Ascending aorta (tissue), 2 donors: ENCODE data around the gene FN3K. TPM values are rescaled to one million over a fixed set of nuclear protein-coding genes. Genes with fewer than 3 reads are reported as not detected.
A peak's percentile ranks its signal among the peaks of the same experiment; 100 is the strongest.

ENCODE experiments used
- DNase-seq, 2 donors: peaks; one replicate each; pipeline ENCODE4 v3.0.0-alpha.2; 2019; ENCODE audit warnings: low spot score in 2 of 2
- H3K27ac ChIP-seq, 2 donors: fragments of 200-600 bp; sonication (generic); one replicate each; pipeline ENCODE4 v1.5.1; 2016 to 2017; ENCODE audit warnings: mild to moderate bottlenecking in 1 of 2
- H3K27me3 ChIP-seq: fragments of 200-600 bp; sonication (generic); one replicate; pipeline ENCODE4 v1.5.1; 2017
- H3K36me3 ChIP-seq, 2 donors: fragments of 200-600 bp; sonication (generic); one replicate each; pipeline ENCODE4 v1.5.1; 2016
- H3K4me1 ChIP-seq, 2 donors: fragments of 200-600 bp; sonication (generic); one replicate each; pipeline ENCODE4 v1.5.1; 2016 to 2017; ENCODE audit warnings: mild to moderate bottlenecking in 1 of 2
- H3K4me3 ChIP-seq, 2 donors: fragments of 200-600 bp; sonication (generic); one replicate each; pipeline ENCODE4 v1.5.1; 2016 to 2017; ENCODE audit warnings: mild to moderate bottlenecking in 1 of 2
- H3K9me3 ChIP-seq, 2 donors: fragments of 200-600 bp; sonication (generic); one replicate each; pipeline ENCODE4 v1.5.1; 2016
- intact Hi-C: fragments of 100-400 bp; cut with DNase I; formaldehyde crosslinking; loops from one replicate; pipeline ENCODE4 v1.15.1; 2023
- total RNA-seq: library from RNA; depleted of rRNA; stranded (reverse); fragments of >200 nt; gene quantifications from one replicate; pipeline ENCODE4 v1.1.0, GENCODE V29; 2016
- TF ChIP-seq, protein P1 (sequence below), 3 experiments: fragments of 200-600 bp in 2 of 3; fragments of 450-650 bp in 1 of 3; sonication (generic) in 2 of 3; IDR thresholded peaks; one replicate each; pipeline ENCODE4 v1.5.1; 2016 to 2019; ENCODE audit warnings: antibody characterized with exemption in 3 of 3, mild to moderate bottlenecking in 1 of 3, moderate library complexity in 1 of 3

Gene FN3K
- total RNA-seq, 1 donor from 2014 or later: 10.5 TPM

DNA sequence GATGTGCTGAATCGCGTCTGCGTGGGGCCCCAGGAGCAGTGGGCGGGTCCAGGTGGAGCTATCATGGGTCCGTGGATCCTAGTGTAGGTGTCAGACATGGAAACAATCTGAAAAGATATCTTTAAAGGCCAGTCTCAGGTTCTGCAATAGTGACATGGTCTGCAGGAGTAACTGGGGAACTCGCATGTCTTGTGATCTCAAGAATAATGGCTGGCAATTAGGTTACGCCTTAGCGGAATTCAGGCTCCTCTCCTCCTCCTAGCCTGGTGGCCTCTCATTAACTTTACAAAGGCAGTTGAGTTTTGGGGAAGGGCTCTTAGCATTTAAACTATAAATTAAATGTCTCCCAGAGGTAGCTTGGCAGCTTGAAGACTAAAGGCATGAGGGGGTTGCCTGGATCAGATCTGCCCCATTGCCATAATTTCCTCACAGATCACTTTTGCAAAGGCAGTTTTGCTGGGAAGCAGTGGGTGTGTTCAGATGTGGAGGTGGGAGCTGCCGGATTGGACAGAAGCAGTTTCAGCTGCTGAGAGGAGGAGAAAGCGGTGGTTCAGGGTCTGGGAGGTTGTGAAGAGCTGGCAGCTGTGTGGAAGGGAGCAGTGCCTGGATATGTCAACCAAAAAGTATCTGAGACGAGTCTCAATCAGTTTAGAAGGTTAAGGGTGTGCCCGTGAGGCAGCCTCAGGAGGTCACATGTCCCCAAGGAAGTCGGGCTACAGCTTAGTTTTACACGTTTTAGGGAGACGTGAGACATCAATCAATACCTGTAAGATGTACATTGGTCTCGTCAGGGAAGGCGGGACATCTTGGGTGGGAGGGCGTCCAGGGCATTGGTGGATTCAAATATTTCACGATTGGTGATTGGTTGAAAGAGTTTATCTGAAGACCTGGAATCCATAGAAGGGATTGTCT, 19.1 kb downstream of the FN3K start:
- DNase-seq: no peak
- H3K36me3 ChIP-seq: no peaks in the 10 kb centered on the region
- no peaks in the 10 kb centered on the region for H3K9me3 ChIP-seq
- H3K4me1 ChIP-seq: peaks cover 7 to 18% of the 10 kb centered on the region in 2 donors
- TF ChIP-seq, protein P1, sequence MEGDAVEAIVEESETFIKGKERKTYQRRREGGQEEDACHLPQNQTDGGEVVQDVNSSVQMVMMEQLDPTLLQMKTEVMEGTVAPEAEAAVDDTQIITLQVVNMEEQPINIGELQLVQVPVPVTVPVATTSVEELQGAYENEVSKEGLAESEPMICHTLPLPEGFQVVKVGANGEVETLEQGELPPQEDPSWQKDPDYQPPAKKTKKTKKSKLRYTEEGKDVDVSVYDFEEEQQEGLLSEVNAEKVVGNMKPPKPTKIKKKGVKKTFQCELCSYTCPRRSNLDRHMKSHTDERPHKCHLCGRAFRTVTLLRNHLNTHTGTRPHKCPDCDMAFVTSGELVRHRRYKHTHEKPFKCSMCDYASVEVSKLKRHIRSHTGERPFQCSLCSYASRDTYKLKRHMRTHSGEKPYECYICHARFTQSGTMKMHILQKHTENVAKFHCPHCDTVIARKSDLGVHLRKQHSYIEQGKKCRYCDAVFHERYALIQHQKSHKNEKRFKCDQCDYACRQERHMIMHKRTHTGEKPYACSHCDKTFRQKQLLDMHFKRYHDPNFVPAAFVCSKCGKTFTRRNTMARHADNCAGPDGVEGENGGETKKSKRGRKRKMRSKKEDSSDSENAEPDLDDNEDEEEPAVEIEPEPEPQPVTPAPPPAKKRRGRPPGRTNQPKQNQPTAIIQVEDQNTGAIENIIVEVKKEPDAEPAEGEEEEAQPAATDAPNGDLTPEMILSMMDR (IDR thresholded peaks at IDR 0.05): no peak
- H3K4me3 ChIP-seq: no peak overlapping the region
- no peaks in the 10 kb centered on the region for H3K27me3 ChIP-seq
- H3K27ac ChIP-seq: no peak overlapping the region
- intact Hi-C loops: no loop called here

DNA sequence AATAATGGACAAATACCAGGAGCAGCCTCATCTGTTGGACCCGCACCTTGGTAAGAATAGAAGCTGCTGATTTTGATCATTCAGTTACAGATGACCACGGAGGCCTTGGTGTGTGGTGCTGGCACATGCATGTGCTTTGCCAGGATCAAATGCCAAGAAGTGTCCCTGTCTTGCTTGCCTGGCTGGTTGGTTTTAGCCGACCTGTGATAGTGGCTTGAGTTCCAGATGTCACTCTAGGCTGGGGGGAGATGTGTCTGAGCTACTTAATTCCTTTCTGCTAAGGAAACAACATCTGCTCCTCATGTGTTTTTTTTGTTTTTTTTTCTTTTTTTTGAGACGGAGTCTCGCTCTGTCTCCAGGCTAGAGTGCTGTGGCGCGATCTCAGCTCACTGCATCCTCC, 20.8 kb downstream of the FN3K start:
- intact Hi-C loops: no loop called here
- Histone ChIP-seq H3K27ac (no peak overlapping the region), H3K9me3 (no peaks in the 10 kb centered on the region), H3K4me3 (no peak overlapping the region), H3K27me3 (no peaks in the 10 kb centered on the region), H3K4me1 (peaks cover 7 to 18% of the 10 kb centered on the region in 2 donors), H3K36me3 (no peaks in the 10 kb centered on the region)
- TF ChIP-seq, protein P1 (IDR thresholded peaks at IDR 0.05): no peak
- no peak for DNase-seq

DNA sequence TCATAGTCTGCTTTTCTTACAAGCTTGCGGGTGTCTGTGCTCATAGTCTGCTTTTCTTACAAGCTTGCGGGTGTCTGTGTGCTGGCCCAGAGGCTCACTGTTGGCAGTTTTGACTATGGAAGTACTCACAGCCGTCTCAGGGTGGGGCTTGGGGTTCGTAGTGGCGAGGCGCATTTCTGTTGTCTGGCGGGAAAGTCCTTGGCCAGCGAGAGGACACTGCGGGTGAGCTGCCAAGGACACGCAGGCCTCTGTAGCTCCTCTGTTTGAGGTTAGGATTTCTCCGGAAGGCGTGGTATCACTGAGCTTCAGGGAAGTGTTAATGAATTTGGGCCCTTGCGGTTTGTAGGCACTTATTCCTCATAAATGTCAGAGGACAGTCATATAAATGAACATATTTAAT, 30.0 kb downstream of the FN3K start:
- H3K4me1 ChIP-seq: no peaks in the 10 kb centered on the region
- TF ChIP-seq, protein P1 (IDR thresholded peaks at IDR 0.05): no peak
- no peak overlapping the region for H3K27ac ChIP-seq
- H3K36me3 ChIP-seq: peaks cover 28 to 53% of the 10 kb centered on the region in 2 donors
- no peaks in the 10 kb centered on the region for H3K9me3 ChIP-seq
- no peak for DNase-seq
- H3K27me3 ChIP-seq: no peaks in the 10 kb centered on the region
- intact Hi-C loops: no loop called here
- H3K4me3 ChIP-seq: no peak overlapping the region

DNA sequence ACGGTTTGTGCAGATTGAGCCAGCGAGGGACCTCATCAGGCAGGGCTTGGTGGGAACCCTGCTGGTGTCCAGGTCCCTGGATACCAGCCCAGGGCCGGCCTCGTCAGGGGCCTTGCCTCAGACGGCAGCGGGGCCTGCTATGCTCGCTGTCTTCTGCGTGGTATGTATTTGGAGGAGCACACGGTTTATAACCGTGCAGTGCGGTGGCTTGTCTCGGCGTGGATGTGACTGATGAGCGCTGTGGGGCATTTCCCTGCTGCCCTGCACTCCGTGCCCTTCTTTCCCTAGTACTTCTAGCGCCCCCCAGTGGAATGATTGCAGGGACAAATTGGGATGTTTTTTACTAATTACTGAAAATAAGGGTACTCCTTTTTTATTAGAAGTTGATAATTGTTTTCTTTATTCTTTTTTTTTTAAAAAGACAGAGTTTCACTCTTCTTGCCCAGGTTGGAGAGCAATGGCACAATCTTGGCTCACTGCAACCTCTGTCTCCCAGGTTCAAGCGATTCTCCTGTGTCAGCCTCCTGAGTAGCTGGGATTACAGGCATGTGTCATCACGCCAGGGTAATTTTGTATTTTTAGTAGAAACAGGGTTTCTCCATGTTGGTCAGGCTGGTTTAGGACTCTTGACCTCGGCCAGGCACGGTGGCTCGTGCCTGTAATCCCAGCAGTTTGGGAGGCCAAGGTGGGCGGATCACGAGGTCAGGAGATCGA, 31.8 kb downstream of the FN3K start:
- Histone ChIP-seq H3K36me3 (peaks cover 28 to 55% of the 10 kb centered on the region in 2 donors), H3K4me1 (no peaks in the 10 kb centered on the region), H3K27me3 (no peaks in the 10 kb centered on the region), H3K4me3 (no peak overlapping the region), H3K9me3 (no peaks in the 10 kb centered on the region), H3K27ac (no peak overlapping the region)
- intact Hi-C loops: no loop called here
- TF ChIP-seq, protein P1 (IDR thresholded peaks at IDR 0.05): peak in 2 of 3 experiments; percentile 40 to 41
- DNase-seq: no peak

DNA sequence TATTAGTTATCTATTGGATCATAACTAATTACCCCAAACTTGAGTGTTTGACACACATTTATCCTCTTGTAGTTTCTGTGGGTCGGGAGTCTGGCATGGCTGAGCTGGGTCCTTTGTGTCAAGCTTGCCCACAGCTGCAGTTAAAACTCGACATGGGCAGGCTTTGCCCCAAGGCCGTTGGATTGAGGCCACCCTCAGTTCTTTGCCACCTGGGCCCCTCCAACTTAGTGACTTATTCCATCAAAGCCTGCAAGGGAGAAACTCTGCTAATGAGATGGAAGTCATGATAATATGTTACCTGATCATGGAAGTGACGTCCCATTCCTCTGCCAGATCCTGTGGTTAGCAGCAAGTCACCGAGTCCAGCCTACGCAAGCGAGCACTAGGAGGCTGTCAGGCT, 33.6 kb downstream of the FN3K start:
- TF ChIP-seq, protein P1 (IDR thresholded peaks at IDR 0.05): no peak
- DNase-seq: no peak
- H3K27ac ChIP-seq: no peak overlapping the region
- H3K4me1 ChIP-seq: no peaks in the 10 kb centered on the region
- H3K27me3 ChIP-seq: no peaks in the 10 kb centered on the region
- no peaks in the 10 kb centered on the region for H3K9me3 ChIP-seq
- H3K36me3 ChIP-seq: peaks cover 31 to 56% of the 10 kb centered on the region in 2 donors
- no peak overlapping the region for H3K4me3 ChIP-seq
- intact Hi-C loops: no loop called here
